ENCODE results near the gene RHEB.

DNA sequence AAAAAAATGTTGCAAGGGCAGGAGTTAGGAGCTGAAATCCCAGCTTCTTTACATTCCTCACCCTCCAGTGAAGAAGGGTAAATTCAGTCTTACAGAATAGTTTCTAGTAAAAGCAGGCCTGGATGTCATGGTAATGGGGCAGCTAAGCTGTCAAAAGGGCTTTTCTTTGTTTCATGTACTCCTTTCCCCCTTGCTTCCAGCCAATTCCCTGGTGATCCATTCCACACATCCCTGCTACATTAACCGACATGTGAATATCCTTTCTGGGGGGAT, 36.0 kb downstream of the RHEB start:
- TF ChIP-seq, protein P1, sequence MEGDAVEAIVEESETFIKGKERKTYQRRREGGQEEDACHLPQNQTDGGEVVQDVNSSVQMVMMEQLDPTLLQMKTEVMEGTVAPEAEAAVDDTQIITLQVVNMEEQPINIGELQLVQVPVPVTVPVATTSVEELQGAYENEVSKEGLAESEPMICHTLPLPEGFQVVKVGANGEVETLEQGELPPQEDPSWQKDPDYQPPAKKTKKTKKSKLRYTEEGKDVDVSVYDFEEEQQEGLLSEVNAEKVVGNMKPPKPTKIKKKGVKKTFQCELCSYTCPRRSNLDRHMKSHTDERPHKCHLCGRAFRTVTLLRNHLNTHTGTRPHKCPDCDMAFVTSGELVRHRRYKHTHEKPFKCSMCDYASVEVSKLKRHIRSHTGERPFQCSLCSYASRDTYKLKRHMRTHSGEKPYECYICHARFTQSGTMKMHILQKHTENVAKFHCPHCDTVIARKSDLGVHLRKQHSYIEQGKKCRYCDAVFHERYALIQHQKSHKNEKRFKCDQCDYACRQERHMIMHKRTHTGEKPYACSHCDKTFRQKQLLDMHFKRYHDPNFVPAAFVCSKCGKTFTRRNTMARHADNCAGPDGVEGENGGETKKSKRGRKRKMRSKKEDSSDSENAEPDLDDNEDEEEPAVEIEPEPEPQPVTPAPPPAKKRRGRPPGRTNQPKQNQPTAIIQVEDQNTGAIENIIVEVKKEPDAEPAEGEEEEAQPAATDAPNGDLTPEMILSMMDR (conservative IDR thresholded peaks at IDR 0.05; ENCODE audit: low read depth, low read length), result no peak
- TF ChIP-seq BHLHE40 (IDR thresholded peaks at IDR 0.05; ENCODE audit: low read depth, low read length), result no peak
- TF ChIP-seq SMC3 (IDR thresholded peaks at IDR 0.05; ENCODE audit: low read depth, low read length), result no peak
- TF ChIP-seq RAD21 (IDR thresholded peaks at IDR 0.05; ENCODE audit: low read length), result no peak
